Stomach smooth muscle (tissue), 2 donors: Measurements from ENCODE around the gene GRID1.

ENCODE experiments used
- H3K27ac ChIP-seq: one replicate; pipeline ENCODE4 v1.7.0; 2013; ENCODE audit warnings: mild to moderate bottlenecking, low read length, inconsistent platforms
- H3K27me3 ChIP-seq, 2 donors: one replicate each; pipeline ENCODE4 v1.7.0; 2013; ENCODE audit warnings: low read length in 2 of 2; ENCODE audit not compliant: insufficient read depth in 2 of 2, control insufficient read depth in 1 of 2
- H3K36me3 ChIP-seq, 2 donors: one replicate each; pipeline ENCODE4 v1.7.0; 2013; ENCODE audit warnings: low read length in 2 of 2; ENCODE audit not compliant: control insufficient read depth in 2 of 2, insufficient read depth in 2 of 2
- H3K4me1 ChIP-seq: one replicate; pipeline ENCODE4 v1.7.0; 2013; ENCODE audit warnings: low read length; ENCODE audit not compliant: control insufficient read depth, insufficient read depth
- H3K4me3 ChIP-seq, 2 donors: one replicate each; pipeline ENCODE4 v1.7.0; 2013; ENCODE audit warnings: low read length in 2 of 2
- H3K9ac ChIP-seq, 2 donors: one replicate each; pipeline ENCODE4 v1.7.0; 2013; ENCODE audit warnings: low read length in 2 of 2, mild to moderate bottlenecking in 1 of 2
- H3K9me3 ChIP-seq, 2 donors: one replicate each; pipeline ENCODE4 v1.7.0; 2013; ENCODE audit warnings: low read length in 2 of 2; ENCODE audit not compliant: control insufficient read depth in 2 of 2
- donor health status: healthy.
- donor health status: Pancreatic carcinoma.

Gene GRID1

GRCh38 chr10:86256690-86257315 is 109.8 kb downstream of the GRID1 start:
- Histone ChIP-seq H3K27ac (no peak overlapping the region), H3K36me3 (no peaks in the 10 kb centered on the region), H3K4me3 (no peak overlapping the region), H3K9me3 (no peaks in the 10 kb centered on the region), H3K27me3 (no peaks in the 10 kb centered on the region), H3K9ac (no peak overlapping the region), H3K4me1 (no peaks in the 10 kb centered on the region)

DNA sequence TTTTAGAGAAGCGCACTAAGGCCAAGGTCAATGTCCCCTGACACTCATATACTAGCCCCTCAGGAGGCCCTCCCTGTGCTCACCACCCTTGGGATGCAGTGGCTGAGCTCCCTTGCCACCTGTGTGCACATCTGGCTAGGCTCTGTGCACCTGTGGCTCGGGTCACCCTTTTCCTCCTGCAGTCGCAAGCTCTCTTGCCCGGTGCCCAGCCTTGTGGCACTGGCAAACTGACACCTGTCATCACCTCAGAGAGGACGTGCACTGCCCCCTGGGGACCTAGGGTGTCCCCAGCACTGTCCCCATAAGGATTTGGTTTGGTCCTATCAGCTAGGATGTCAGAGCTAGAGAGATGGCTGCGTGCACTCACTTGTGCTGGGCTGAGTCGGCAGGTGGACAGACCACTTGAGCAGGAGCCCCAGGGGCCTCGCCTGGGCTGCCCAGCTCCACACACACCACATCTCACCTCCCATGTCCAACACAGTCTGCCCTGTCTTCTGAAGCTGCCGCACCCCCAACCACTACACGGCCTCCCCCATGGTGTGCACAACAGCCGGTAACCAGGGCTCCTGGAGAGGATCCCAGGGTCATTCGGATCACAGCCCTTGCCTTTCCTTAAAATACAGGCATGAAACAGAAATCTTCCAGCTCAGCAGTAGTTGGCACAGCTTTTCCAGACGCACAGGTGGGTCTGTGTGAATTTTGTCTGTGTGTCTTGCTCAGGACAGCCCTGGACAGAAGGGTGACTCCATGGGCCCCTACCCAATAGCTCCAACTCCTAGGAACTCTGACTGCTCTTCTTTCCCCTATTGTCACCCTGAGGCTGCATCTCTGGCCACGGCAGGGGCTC is 111.0 kb downstream of the GRID1 start:
- Histone ChIP-seq H3K27ac (no peak overlapping the region), H3K9me3 (no peaks in the 10 kb centered on the region), H3K4me3 (no peak overlapping the region), H3K36me3 (no peaks in the 10 kb centered on the region), H3K4me1 (no peaks in the 10 kb centered on the region), H3K27me3 (no peaks in the 10 kb centered on the region), H3K9ac (no peak overlapping the region)

DNA sequence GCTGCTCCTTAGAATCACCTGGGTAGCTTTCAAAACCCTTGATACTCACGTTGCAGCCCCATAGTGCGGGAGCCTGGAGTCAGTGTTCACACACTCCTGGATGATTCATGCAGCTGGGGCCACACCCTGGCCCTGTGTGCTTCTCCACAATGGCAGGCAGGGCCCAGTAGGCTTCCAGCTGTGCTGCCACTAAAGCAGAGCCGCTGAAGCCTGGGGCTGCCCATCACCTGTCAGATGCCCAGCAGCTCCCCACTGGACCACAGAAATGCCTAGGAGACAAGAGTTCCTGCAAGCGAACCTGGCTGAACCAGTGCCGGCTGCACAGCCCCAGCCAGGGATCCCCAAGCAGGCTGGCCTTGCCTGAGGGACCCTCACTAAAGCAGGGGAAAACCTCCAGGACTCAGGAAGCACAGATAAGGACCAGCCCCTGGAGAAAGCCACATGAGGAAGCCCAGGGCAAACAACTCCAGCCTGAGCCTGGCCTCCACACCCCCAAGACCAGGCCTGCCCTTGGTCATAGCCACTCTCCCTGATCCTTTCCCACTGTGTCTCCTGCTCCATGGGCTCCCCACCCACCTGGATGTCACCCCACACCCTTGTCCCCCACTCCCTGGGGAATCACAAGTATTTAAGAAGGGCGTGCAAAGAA is 111.9 kb downstream of the GRID1 start:
- no peaks in the 10 kb centered on the region for H3K27me3 ChIP-seq
- no peaks in the 10 kb centered on the region for H3K4me1 ChIP-seq
- no peak overlapping the region for H3K9ac ChIP-seq
- H3K9me3 ChIP-seq, result no peaks in the 10 kb centered on the region
- no peak overlapping the region for H3K27ac ChIP-seq
- no peaks in the 10 kb centered on the region for H3K36me3 ChIP-seq
- H3K4me3 ChIP-seq, result no peak overlapping the region

DNA sequence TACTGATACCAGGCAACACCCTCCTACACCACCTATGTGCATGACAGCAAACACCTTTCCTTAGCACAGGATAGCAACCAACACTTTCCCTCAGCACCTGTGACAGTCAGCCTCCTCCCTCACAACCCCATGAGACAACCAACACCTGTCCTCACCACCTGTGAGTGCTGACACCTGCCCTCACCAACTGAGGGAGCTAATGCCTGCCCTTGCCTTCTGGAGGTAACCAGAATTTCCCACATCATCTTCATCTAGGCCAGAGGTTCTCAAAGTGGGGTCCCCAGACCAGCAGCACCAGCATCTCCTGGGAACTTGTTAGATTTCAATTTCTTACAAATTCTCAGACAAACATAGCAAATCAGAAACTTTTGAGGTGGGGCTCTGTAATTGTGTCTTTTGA is 112.5 kb downstream of the GRID1 start:
- Histone ChIP-seq H3K4me3 (no peak overlapping the region), H3K9ac (no peak overlapping the region), H3K36me3 (no peaks in the 10 kb centered on the region), H3K9me3 (no peaks in the 10 kb centered on the region), H3K27ac (no peak overlapping the region), H3K4me1 (no peaks in the 10 kb centered on the region), H3K27me3 (no peaks in the 10 kb centered on the region)

GRCh38 chr10:86253091-86254072 is 113.2 kb downstream of the GRID1 start:
- no peak overlapping the region for H3K27ac ChIP-seq
- no peaks in the 10 kb centered on the region for H3K27me3 ChIP-seq
- no peaks in the 10 kb centered on the region for H3K9me3 ChIP-seq
- H3K9ac ChIP-seq, result no peak overlapping the region
- no peaks in the 10 kb centered on the region for H3K4me1 ChIP-seq
- H3K36me3 ChIP-seq, result no peaks in the 10 kb centered on the region
- no peak overlapping the region for H3K4me3 ChIP-seq

- Histone ChIP-seq H3K9ac (no peak overlapping the region), H3K4me3 (no peak overlapping the region), H3K27ac (no peak overlapping the region), H3K36me3 (no peaks in the 10 kb centered on the region), H3K9me3 (no peaks in the 10 kb centered on the region), H3K4me1 (no peaks in the 10 kb centered on the region), H3K27me3 (no peaks in the 10 kb centered on the region)
Observed at GRCh38 chr10:86252556-86252955, 114.0 kb downstream of the GRID1 start.

DNA sequence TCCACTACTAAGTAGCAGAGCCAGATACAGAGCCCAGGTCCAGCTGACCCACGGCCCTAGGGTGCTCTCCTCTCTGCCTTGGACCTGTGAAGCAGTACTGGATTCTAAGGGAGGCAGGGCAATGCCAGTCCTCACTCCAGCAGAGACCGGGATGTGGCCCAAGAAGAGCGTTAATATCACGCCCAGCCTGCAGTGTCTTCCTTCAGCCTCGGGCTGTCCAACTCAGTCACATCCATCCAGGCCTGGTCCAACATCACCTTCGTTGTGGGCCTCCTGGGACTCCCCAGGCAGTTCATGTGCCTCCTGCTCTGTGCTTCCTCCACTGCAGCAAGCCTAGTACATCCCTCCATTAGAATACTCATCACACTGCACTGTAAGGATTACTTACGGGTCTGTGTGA is 114.5 kb downstream of the GRID1 start:
- H3K27ac ChIP-seq, result no peak overlapping the region
- no peaks in the 10 kb centered on the region for H3K9me3 ChIP-seq
- no peaks in the 10 kb centered on the region for H3K27me3 ChIP-seq
- H3K4me3 ChIP-seq, result no peak overlapping the region
- H3K4me1 ChIP-seq, result no peaks in the 10 kb centered on the region
- no peaks in the 10 kb centered on the region for H3K36me3 ChIP-seq
- H3K9ac ChIP-seq, result no peak overlapping the region

- Histone ChIP-seq H3K9me3 (no peaks in the 10 kb centered on the region), H3K27me3 (no peaks in the 10 kb centered on the region), H3K4me1 (no peaks in the 10 kb centered on the region), H3K9ac (no peak overlapping the region), H3K27ac (no peak overlapping the region), H3K36me3 (no peaks in the 10 kb centered on the region), H3K4me3 (no peak overlapping the region)
Observed at GRCh38 chr10:86251426-86251825, 115.2 kb downstream of the GRID1 start.

DNA sequence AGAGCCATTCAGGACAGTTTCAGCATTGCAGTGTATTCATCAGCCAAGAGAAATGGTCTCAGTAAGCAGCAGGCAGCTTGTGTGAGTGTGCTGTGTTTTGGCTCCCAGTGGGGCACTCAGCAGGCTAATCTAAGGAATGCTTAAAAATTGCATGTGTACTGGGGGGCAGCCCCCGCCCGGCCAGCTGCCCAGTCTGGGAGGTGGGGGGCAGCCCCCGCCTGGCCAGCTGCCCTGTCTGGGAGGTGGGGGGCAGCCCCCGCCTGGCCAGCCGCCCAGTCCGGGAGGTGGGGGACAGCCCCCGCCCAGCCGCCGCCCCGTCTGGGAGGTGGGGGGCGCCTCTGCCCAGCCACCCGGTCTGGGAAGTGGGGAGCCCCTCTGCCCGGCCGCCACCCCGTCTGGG is 116.2 kb downstream of the GRID1 start:
- Histone ChIP-seq H3K36me3 (no peaks in the 10 kb centered on the region), H3K4me3 (no peak overlapping the region), H3K9ac (no peak overlapping the region), H3K9me3 (no peaks in the 10 kb centered on the region), H3K27me3 (no peaks in the 10 kb centered on the region), H3K4me1 (no peaks in the 10 kb centered on the region), H3K27ac (no peak overlapping the region)

- H3K4me1 ChIP-seq, result no peaks in the 10 kb centered on the region
Observed at GRCh38 chr10:86249794-86250193, 116.8 kb downstream of the GRID1 start.

More at GRCh38 chr10:86249794-86250193, 116.8 kb downstream of the GRID1 start:
- Histone ChIP-seq H3K4me3 (no peak overlapping the region), H3K9ac (no peak overlapping the region), H3K36me3 (no peaks in the 10 kb centered on the region), H3K27me3 (no peaks in the 10 kb centered on the region), H3K9me3 (no peaks in the 10 kb centered on the region), H3K27ac (no peak overlapping the region)
